ENCODE data around the gene WDR88.
"Not testable (repeated sequence)": the region's sequence is repeated elsewhere in the genome, so short reads cannot be mapped to it uniquely, and the experiment has no call there.

WDR88 gene

GRCh38 chr19:33126712-33127111 lies 5.2 kb upstream of the WDR88 start:
- DNase-seq (ENCODE audit: extremely low read depth in 1 of 2, low read depth in 1 of 2) = not testable (repeated sequence)

- DNase-seq (ENCODE audit: extremely low read depth in 1 of 2, low read depth in 1 of 2) = no peak
Observed at GRCh38 chr19:33129901-33130300, 2.0 kb upstream of the WDR88 start.

GRCh38 chr19:33130433-33130832 lies 1.5 kb upstream of the WDR88 start:
- DNase-seq (ENCODE audit: extremely low read depth in 1 of 2, low read depth in 1 of 2) = no peak

- no peak for DNase-seq (ENCODE audit: extremely low read depth in 1 of 2, low read depth in 1 of 2)
Observed at GRCh38 chr19:33132425-33132824, 511 bp downstream of the WDR88 start.

GRCh38 chr19:33133438-33134031 lies 1.6 kb downstream of the WDR88 start:
- DNase-seq (ENCODE audit: extremely low read depth in 1 of 2, low read depth in 1 of 2) = no peak

- DNase-seq (ENCODE audit: extremely low read depth in 1 of 2, low read depth in 1 of 2) = peak; percentile 5 to 6
Observed at GRCh38 chr19:33134571-33135041, 2.7 kb downstream of the WDR88 start.

GRCh38 chr19:33139165-33139564 lies 7.3 kb downstream of the WDR88 start:
- no peak for DNase-seq (ENCODE audit: extremely low read depth in 1 of 2, low read depth in 1 of 2)

GRCh38 chr19:33143897-33144405 lies 12.0 kb downstream of the WDR88 start:
- DNase-seq (ENCODE audit: extremely low read depth in 1 of 2, low read depth in 1 of 2) = peak; percentile 27 to 33

GRCh38 chr19:33146209-33146608 lies 14.3 kb downstream of the WDR88 start:
- no peak for DNase-seq (ENCODE audit: extremely low read depth in 1 of 2, low read depth in 1 of 2)

GRCh38 chr19:33147538-33147937 lies 15.6 kb downstream of the WDR88 start:
- no peak for DNase-seq (ENCODE audit: extremely low read depth in 1 of 2, low read depth in 1 of 2)

- DNase-seq (ENCODE audit: extremely low read depth in 1 of 2, low read depth in 1 of 2) = no peak
Observed at GRCh38 chr19:33150852-33151518, 19.1 kb downstream of the WDR88 start.

GRCh38 chr19:33152176-33152575 lies 20.3 kb downstream of the WDR88 start:
- DNase-seq (ENCODE audit: extremely low read depth in 1 of 2, low read depth in 1 of 2) = no peak

- DNase-seq (ENCODE audit: extremely low read depth in 1 of 2, low read depth in 1 of 2) = not testable (repeated sequence)
Observed at GRCh38 chr19:33152625-33153024, 20.7 kb downstream of the WDR88 start.

GRCh38 chr19:33154313-33154712 lies 22.4 kb downstream of the WDR88 start:
- not testable (repeated sequence) for DNase-seq (ENCODE audit: extremely low read depth in 1 of 2, low read depth in 1 of 2)

- DNase-seq (ENCODE audit: extremely low read depth in 1 of 2, low read depth in 1 of 2) = no peak
Observed at GRCh38 chr19:33156334-33156733, 24.4 kb downstream of the WDR88 start.

- no peak for DNase-seq (ENCODE audit: extremely low read depth in 1 of 2, low read depth in 1 of 2)
Observed at GRCh38 chr19:33157906-33158305, 26.0 kb downstream of the WDR88 start.

- no peak for DNase-seq (ENCODE audit: extremely low read depth in 1 of 2, low read depth in 1 of 2)
Observed at GRCh38 chr19:33158365-33158764, 26.5 kb downstream of the WDR88 start.

GRCh38 chr19:33159149-33159548 lies 27.2 kb downstream of the WDR88 start:
- DNase-seq (ENCODE audit: extremely low read depth in 1 of 2, low read depth in 1 of 2) = no peak

- DNase-seq (ENCODE audit: extremely low read depth in 1 of 2, low read depth in 1 of 2) = no peak
Observed at GRCh38 chr19:33159893-33160292, 28.0 kb downstream of the WDR88 start.

GRCh38 chr19:33161201-33161600 lies 29.3 kb downstream of the WDR88 start:
- DNase-seq (ENCODE audit: extremely low read depth in 1 of 2, low read depth in 1 of 2) = no peak

- DNase-seq (ENCODE audit: extremely low read depth in 1 of 2, low read depth in 1 of 2) = no peak
Observed at GRCh38 chr19:33163481-33163880, 31.6 kb downstream of the WDR88 start.

- DNase-seq (ENCODE audit: extremely low read depth in 1 of 2, low read depth in 1 of 2) = not testable (repeated sequence)
Observed at GRCh38 chr19:33166037-33166436, 34.1 kb downstream of the WDR88 start.
